HepG2 (cell line): ENCODE measurements around the gene C1orf21. TPM values are rescaled to one million over a fixed set of nuclear protein-coding genes. Genes with fewer than 3 reads are reported as not detected.

Source experiments
- ATAC-seq: fragments of 200-7000 bp; cut with Tn5 transposase; 3 replicates; pipeline ENCODE4 v1.9.1; 2020; ENCODE audit warnings: mild to moderate bottlenecking, moderate library complexity
- BruUV-seq: library from RNA; stranded (reverse); fragments of 400-500 nt; replicated peaks from 2 replicates; lab custom pipeline; 2021; lab: Mats Ljungman, UMichigan
- CTCF ChIA-PET: fragments of 300-600 bp; formaldehyde crosslinking; extraction: SDS; loops from one replicate; lab custom pipeline; 2021; ENCODE audit warnings: low total read pairs, inconsistent platforms, low intra/inter-chr PET ratio; lab: Yijun Ruan, JAX
- POLR2A ChIA-PET: fragments of 350-600 bp; sonication (Branson Sonifier 250); formaldehyde crosslinking; loops from one replicate; lab custom pipeline; 2020; ENCODE audit warnings: antibody characterized with exemption, inconsistent platforms; lab: Yijun Ruan, JAX
- DNase-seq: peaks from one replicate; pipeline ENCODE4 v3.0.0-alpha.2; 2015; ENCODE audit warnings: low spot score
- FAIRE-seq: peaks from 3 replicates; lab custom pipeline; 2011; peaks lifted over from hg19 to GRCh38; lab: Jason Lieb, UNC
- H2AFZ ChIP-seq: one replicate; pipeline ENCODE4 v1.6.1; 2011; ENCODE audit warnings: low read length, inconsistent platforms
- H3K27ac ChIP-seq: fragments of 300-600 bp; 3 replicates; pipeline ENCODE4 v1.8.0; 2011; ENCODE audit warnings: mixed run types, mild to moderate bottlenecking, mixed read lengths, low read length, inconsistent platforms; ENCODE audit not compliant: insufficient read depth; ENCODE audit errors: extremely low read length
- H3K27me3 ChIP-seq, 2 experiments: fragments of 200-600 bp in 1 of 2; 2 replicates in 1 of 2; 3 replicates in 1 of 2; pipeline versions ENCODE4 v1.6.0 to v1.8.0; 2011; ENCODE audit warnings: low read length in 2 of 2, mild to moderate bottlenecking in 2 of 2, moderate library complexity in 2 of 2, inconsistent platforms in 1 of 2; ENCODE audit not compliant: insufficient read depth in 2 of 2, control insufficient read depth in 1 of 2
- H3K36me3 ChIP-seq, 2 experiments: fragments of 200-600 bp in 1 of 2; replicated peaks in 1 of 2; 2 replicates in 1 of 2; 3 replicates in 1 of 2; pipeline versions ENCODE4 v1.5.1 to v1.8.0; 2011; ENCODE audit warnings: low read length in 2 of 2, inconsistent platforms in 1 of 2; ENCODE audit not compliant: insufficient read depth in 2 of 2, control insufficient read depth in 1 of 2
- H3K4me1 ChIP-seq: 2 replicates; pipeline ENCODE4 v1.5.1; 2012; ENCODE audit warnings: low read length, inconsistent platforms; ENCODE audit not compliant: insufficient read depth
- H3K4me2 ChIP-seq: 2 replicates; pipeline ENCODE4 v1.6.0; 2011; ENCODE audit warnings: low read depth, low read length, inconsistent platforms
- H3K4me3 ChIP-seq, 3 experiments: fragments of 200-600 bp in 1 of 3; sonication (generic), shearing (Covaris generic) in 1 of 3; replicated peaks in 1 of 3; 2 replicates each; pipeline ENCODE4 v1.5.1; 2011 to 2016; ENCODE audit warnings: low read length in 3 of 3, inconsistent platforms in 2 of 3, low read depth in 2 of 3, mild to moderate bottlenecking in 2 of 3, control low read depth in 1 of 3, mixed read lengths in 1 of 3; ENCODE audit not compliant: insufficient read depth in 1 of 3
- H3K79me2 ChIP-seq: one replicate; pipeline ENCODE4 v1.6.1; 2011; ENCODE audit warnings: low read length, inconsistent platforms; ENCODE audit not compliant: insufficient read depth
- H3K9ac ChIP-seq: 2 replicates; pipeline ENCODE4 v1.6.0; 2011; ENCODE audit warnings: mild to moderate bottlenecking, low read depth, low read length, inconsistent platforms; ENCODE audit not compliant: insufficient read depth
- H3K9me3 ChIP-seq: 2 replicates; pipeline ENCODE4 v1.5.1; 2012; ENCODE audit warnings: mild to moderate bottlenecking, low read length
- H4K20me1 ChIP-seq: 2 replicates; pipeline ENCODE4 v1.6.0; 2011; ENCODE audit warnings: inconsistent platforms, mild to moderate bottlenecking, low read length, moderate library complexity; ENCODE audit not compliant: insufficient read depth
- KLF11 ChIP-seq: IDR thresholded peaks from 2 replicates; pipeline ENCODE4 v1.6.1; 2016; ENCODE audit warnings: missing compliant biosample characterization
- MIER3 ChIP-seq: IDR thresholded peaks from 2 replicates; pipeline ENCODE4 v1.6.1; 2016; ENCODE audit warnings: missing compliant biosample characterization, borderline replicate concordance
- WIZ ChIP-seq: sonication (generic); formaldehyde crosslinking; IDR thresholded peaks from 2 replicates; pipeline ENCODE4 v1.5.1; 2020; ENCODE audit warnings: mild to moderate bottlenecking, missing genetic modification reagents
- ZBTB3 ChIP-seq: sonication (generic); formaldehyde crosslinking; IDR thresholded peaks from 2 replicates; pipeline ENCODE4 v1.4.0; 2020; ENCODE audit warnings: low read depth, mild to moderate bottlenecking, moderate library complexity, missing genetic modification reagents, borderline replicate concordance
- ZNF563 ChIP-seq: sonication (generic); formaldehyde crosslinking; IDR thresholded peaks from 2 replicates; pipeline ENCODE4 v1.8.0; 2022; ENCODE audit warnings: mild to moderate bottlenecking, moderate library complexity, missing genetic modification reagents
- ZNF567 ChIP-seq: sonication (generic); formaldehyde crosslinking; IDR thresholded peaks from 2 replicates; pipeline ENCODE4 v1.8.1; 2023; ENCODE audit warnings: mild to moderate bottlenecking, missing genetic modification reagents, borderline replicate concordance
- ZNF615 ChIP-seq: sonication (generic); formaldehyde crosslinking; IDR thresholded peaks from 2 replicates; pipeline ENCODE4 v1.5.0; 2020; ENCODE audit warnings: mild to moderate bottlenecking, missing genetic modification reagents, borderline replicate concordance
- ZNF629 ChIP-seq: sonication (generic); formaldehyde crosslinking; conservative IDR thresholded peaks from 2 replicates; pipeline ENCODE4 v1.5.0; 2020; ENCODE audit warnings: missing genetic modification reagents
- WGBS: methylation state at CpG from one replicate; pipeline ENCODE4 v1.1.6; 2017; ENCODE audit warnings: low lambda C conversion rate; 5-methylcytosine and 5-hydroxymethylcytosine counted together
- in situ Hi-C: cut with HindIII; loops from 2 replicates; pipeline ENCODE4 v1.10.0; 2017; ENCODE audit warnings: low pct_unique_long_range_greater_than_20kb; ENCODE audit not compliant: extremely low pct_ligation_motif_present
- intact Hi-C: fragments of 100-400 bp; cut with micrococcal nuclease; formaldehyde crosslinking; loops from one replicate; pipeline ENCODE4 v1.10.0; 2022; ENCODE audit not compliant: unreplicated experiment
- polyA plus RNA-seq, 8 experiments: library from polyadenylated mRNA; depleted of rRNA in 3 of 8; stranded (reverse) in 7 of 8; unstranded in 1 of 8; fragments of >200 nt; fragmentation: Illumina TruSeq in 4 of 8; extraction: Trizol in 4 of 8; gene quantifications; 2 replicates each; pipeline versions ENCODE4 v1.2.1 to v1.2.3, GENCODE V29; 2011 to 2016; ENCODE audit warnings: low read depth in 4 of 8, missing spikeins in 1 of 8, mixed read lengths in 1 of 8; ENCODE audit not compliant: insufficient read depth in 1 of 8
- total RNA-seq, 5 experiments: library from RNA; depleted of rRNA; stranded (reverse); fragments of >200 nt; fragmentation: Illumina TruSeq; extraction: Trizol; gene quantifications; 2 replicates each; pipeline ENCODE4 v1.2.3, GENCODE V29; 2016; ENCODE audit warnings: low read depth in 1 of 5
- TF ChIP-seq, protein P1 (sequence below): sonication (generic); formaldehyde crosslinking; IDR thresholded peaks from 2 replicates; pipeline ENCODE4 v1.4.0; 2020; ENCODE audit warnings: missing genetic modification reagents, borderline replicate concordance
- TF ChIP-seq, protein P2 (sequence below): sonication (generic); formaldehyde crosslinking; IDR thresholded peaks from 2 replicates; pipeline ENCODE4 v1.4.0; 2020; ENCODE audit warnings: missing genetic modification reagents
- TF ChIP-seq, protein P3 (sequence below): sonication (generic); formaldehyde crosslinking; IDR thresholded peaks from 2 replicates; pipeline ENCODE4 v1.4.0; 2020; ENCODE audit warnings: mild to moderate bottlenecking, missing genetic modification reagents
- TF ChIP-seq, protein P4 (sequence below), 2 experiments: sonication (generic) in 1 of 2; formaldehyde crosslinking in 1 of 2; IDR thresholded peaks; 2 replicates each; pipeline versions ENCODE4 v1.6.1 to v1.9.0; 2014 to 2022; ENCODE audit warnings: antibody characterized with exemption in 1 of 2, borderline replicate concordance in 1 of 2, inconsistent platforms in 1 of 2, low read depth in 1 of 2, missing genetic modification reagents in 1 of 2

The C1orf21 gene
- total and polyA plus RNA-seq, 2 of the 13 experiments (the other 11 are each of a cell fraction or from before 2014, with no cell fraction given) = not detected

DNA sequence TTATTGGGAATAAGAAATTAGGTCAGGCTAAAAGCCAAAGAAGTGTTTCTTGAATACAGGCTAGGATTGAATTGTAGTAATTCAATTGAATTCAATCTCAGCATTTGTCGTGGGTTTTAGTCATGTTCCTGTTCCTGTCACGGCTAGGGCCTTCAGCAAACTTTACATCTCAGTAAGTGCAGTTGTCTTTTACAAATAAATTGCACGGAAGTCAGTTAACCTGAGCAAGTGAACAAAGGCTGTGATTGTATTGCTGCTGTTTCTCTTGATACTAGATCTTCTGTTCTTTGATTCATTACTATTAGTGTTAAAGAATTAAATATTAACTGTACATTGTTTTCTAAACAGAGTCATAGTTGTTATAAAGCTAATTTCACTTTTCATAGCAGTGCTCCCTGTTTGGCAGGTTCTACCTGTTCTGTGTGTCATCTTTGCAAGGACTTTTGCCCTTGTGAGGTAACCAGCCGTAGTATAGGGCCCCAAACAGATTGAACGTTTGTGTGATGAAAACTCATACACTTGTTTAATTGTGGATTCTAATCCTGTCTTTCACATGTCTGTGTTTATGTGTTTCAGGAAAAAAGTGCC lies 203.4 kb downstream of the C1orf21 start:
- CTCF ChIA-PET = no interaction called here
- no peak for TF ChIP-seq KLF11 (CRISPR knock-in tag)
- TF ChIP-seq WIZ = no peak
- no peak for TF ChIP-seq ZNF615 (CRISPR knock-in tag)
- TF ChIP-seq, protein P1, sequence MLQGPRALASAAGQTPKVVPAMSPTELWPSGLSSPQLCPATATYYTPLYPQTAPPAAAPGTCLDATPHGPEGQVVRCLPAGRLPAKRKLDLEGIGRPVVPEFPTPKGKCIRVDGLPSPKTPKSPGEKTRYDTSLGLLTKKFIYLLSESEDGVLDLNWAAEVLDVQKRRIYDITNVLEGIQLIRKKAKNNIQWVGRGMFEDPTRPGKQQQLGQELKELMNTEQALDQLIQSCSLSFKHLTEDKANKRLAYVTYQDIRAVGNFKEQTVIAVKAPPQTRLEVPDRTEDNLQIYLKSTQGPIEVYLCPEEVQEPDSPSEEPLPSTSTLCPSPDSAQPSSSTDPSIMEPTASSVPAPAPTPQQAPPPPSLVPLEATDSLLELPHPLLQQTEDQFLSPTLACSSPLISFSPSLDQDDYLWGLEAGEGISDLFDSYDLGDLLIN = no peak
- no peak for TF ChIP-seq MIER3
- TF ChIP-seq, protein P2, sequence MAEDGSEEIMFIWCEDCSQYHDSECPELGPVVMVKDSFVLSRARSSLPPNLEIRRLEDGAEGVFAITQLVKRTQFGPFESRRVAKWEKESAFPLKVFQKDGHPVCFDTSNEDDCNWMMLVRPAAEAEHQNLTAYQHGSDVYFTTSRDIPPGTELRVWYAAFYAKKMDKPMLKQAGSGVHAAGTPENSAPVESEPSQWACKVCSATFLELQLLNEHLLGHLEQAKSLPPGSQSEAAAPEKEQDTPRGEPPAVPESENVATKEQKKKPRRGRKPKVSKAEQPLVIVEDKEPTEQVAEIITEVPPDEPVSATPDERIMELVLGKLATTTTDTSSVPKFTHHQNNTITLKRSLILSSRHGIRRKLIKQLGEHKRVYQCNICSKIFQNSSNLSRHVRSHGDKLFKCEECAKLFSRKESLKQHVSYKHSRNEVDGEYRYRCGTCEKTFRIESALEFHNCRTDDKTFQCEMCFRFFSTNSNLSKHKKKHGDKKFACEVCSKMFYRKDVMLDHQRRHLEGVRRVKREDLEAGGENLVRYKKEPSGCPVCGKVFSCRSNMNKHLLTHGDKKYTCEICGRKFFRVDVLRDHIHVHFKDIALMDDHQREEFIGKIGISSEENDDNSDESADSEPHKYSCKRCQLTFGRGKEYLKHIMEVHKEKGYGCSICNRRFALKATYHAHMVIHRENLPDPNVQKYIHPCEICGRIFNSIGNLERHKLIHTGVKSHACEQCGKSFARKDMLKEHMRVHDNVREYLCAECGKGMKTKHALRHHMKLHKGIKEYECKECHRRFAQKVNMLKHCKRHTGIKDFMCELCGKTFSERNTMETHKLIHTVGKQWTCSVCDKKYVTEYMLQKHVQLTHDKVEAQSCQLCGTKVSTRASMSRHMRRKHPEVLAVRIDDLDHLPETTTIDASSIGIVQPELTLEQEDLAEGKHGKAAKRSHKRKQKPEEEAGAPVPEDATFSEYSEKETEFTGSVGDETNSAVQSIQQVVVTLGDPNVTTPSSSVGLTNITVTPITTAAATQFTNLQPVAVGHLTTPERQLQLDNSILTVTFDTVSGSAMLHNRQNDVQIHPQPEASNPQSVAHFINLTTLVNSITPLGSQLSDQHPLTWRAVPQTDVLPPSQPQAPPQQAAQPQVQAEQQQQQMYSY (CRISPR knock-in tag) = no peak
- no peak for TF ChIP-seq ZNF567 (CRISPR knock-in tag)
- TF ChIP-seq ZNF629 (CRISPR knock-in tag) = no peak
- TF ChIP-seq ZNF563 (CRISPR knock-in tag) = no peak
- TF ChIP-seq, protein P3, sequence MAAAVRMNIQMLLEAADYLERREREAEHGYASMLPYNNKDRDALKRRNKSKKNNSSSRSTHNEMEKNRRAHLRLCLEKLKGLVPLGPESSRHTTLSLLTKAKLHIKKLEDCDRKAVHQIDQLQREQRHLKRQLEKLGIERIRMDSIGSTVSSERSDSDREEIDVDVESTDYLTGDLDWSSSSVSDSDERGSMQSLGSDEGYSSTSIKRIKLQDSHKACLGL = no peak
- TF ChIP-seq, protein P4, sequence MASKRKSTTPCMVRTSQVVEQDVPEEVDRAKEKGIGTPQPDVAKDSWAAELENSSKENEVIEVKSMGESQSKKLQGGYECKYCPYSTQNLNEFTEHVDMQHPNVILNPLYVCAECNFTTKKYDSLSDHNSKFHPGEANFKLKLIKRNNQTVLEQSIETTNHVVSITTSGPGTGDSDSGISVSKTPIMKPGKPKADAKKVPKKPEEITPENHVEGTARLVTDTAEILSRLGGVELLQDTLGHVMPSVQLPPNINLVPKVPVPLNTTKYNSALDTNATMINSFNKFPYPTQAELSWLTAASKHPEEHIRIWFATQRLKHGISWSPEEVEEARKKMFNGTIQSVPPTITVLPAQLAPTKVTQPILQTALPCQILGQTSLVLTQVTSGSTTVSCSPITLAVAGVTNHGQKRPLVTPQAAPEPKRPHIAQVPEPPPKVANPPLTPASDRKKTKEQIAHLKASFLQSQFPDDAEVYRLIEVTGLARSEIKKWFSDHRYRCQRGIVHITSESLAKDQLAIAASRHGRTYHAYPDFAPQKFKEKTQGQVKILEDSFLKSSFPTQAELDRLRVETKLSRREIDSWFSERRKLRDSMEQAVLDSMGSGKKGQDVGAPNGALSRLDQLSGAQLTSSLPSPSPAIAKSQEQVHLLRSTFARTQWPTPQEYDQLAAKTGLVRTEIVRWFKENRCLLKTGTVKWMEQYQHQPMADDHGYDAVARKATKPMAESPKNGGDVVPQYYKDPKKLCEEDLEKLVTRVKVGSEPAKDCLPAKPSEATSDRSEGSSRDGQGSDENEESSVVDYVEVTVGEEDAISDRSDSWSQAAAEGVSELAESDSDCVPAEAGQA (IDR thresholded peaks at IDR 0.05; ENCODE audit: low read depth) = no peak
- TF ChIP-seq, protein P4 (CRISPR knock-in tag; IDR thresholded peaks at IDR 0.05; ENCODE audit: borderline replicate concordance) = no peak
- TF ChIP-seq ZBTB3 (CRISPR knock-in tag) = no peak

More for the DNA sequence above, 203.4 kb downstream of the C1orf21 start:
- 2% methylated on average over 5 of the region's 5 CpGs for WGBS
- no peak for FAIRE-seq
- DNase-seq = no peak
- Histone ChIP-seq H3K27ac (no peak overlapping the region), H3K9me3 (no peaks in the 10 kb centered on the region), H3K79me2 (no peaks in the 10 kb centered on the region), H3K36me3 (no peaks in the 10 kb centered on the region), H3K4me2 (no peak overlapping the region), H2AFZ (no peak overlapping the region), H3K4me1 (no peaks in the 10 kb centered on the region), H4K20me1 (no peaks in the 10 kb centered on the region), H3K9ac (no peak overlapping the region), H3K27me3 (no peaks in the 10 kb centered on the region), H3K4me3 (no peak overlapping the region)
- intact Hi-C loops (no loop called here), in situ Hi-C loops (no loop called here)
- POLR2A ChIA-PET = no interaction called here
- no peak for ATAC-seq
- BruUV-seq = no TSS peak
